HG03108 (cell line): ENCODE data around the gene CDHR2.

ENCODE experiments used
- ATAC-seq: cut with Tn5 transposase; IDR thresholded peaks from one replicate; pipeline ENCODE4 v1.9.1; 2021; ENCODE audit warnings: moderate library complexity; ENCODE audit not compliant: unreplicated experiment

Gene CDHR2

DNA sequence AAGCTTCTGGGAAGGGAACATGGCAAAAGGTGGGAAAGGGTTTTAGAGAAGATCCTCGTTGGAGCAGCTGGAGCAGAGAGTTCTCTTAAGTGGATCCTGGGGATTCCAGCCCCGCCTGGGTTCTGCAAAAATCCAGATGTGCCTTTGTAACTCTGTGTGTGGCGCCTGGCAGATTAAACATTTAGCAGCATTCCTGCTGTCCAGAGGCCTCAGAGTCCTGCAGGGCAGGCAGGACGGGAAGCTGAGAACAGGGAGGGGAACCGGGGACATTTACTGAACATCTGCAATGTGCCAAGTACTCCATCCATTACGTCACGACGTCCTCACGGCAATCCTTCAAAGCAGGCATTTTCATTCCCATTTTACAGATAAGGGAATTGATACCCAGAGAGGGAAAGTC lies 87.3 kb downstream of the CDHR2 start:
- ATAC-seq = no peak

DNA sequence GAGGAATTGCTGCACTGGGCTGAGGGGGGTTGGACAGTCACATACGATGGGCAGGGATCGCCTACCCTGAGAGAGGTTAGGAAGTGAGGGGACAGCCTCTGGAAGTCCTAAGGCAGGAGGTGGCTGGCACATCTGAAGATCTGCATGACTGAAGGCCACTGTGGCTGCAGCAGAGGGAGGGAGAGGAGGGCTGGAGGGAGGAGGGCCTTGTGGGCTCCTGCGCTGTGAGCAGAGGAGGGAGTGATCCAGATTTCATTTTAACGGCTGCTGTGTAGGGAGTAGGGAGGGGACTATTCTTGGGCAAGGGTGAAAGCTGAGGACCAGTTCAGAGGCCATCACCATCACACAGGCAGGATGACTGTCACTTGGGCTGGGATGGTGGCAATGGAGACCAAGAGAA lies 88.4 kb downstream of the CDHR2 start:
- no peak for ATAC-seq

DNA sequence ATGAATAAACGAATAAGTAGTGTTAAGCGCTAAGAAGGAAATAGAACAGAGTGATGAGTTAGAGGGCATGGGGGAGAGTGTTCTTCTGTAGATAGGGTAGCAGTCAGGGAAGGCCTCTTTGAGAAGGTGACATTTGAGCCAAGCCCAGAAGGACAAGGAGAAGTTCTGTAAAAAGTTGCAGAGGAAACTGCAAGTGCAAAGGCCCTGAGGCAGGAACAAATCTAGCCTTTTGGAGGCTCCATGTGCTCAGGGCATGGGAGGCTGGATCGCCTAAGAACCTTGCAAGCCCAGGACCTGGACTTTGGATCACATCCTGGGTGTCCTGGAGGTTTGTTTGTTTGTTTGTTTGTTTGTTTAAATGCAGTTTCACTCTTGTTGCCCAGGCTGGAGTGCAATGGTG lies 89.3 kb downstream of the CDHR2 start:
- ATAC-seq = no peak

DNA sequence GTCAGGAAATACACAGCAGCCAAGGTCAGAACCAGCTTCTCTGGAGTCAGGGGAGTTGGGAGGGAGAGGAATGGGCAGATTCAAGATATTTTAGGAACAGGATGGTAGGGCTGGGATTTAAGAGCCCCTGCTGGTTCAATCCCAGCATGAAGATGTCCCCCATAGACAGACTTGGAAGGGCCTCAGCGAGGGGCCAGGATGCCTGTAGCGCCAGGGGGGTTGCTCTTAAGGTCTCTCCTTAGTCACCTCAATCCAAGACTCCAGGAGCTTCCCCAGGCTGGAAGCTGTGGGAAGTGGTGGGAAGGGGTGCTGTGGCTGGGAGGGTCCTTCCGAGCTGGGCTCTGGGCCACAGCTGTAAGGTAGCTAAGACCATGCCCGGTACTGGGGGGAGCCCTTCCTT lies 90.1 kb downstream of the CDHR2 start:
- ATAC-seq = no peak

DNA sequence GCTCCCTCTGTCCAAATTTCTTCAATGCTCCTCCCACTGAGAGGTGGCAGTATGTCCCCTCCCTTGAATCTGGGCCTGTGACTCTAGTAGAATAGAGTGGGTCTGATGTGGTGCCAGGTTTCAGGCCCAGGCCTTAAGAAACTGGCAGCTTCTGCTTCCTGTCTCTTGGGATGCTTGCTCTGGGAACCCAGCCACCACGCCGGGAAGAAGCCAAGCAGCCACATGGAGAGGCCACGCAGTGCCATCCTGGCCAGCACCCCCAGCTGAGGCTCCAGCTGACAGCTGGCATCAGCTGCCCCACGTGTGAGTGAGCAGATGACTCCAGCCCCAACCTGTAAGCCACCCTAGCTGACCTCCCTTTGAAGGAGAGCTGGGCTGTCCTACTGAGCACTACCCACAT lies 90.8 kb downstream of the CDHR2 start:
- no peak for ATAC-seq

DNA sequence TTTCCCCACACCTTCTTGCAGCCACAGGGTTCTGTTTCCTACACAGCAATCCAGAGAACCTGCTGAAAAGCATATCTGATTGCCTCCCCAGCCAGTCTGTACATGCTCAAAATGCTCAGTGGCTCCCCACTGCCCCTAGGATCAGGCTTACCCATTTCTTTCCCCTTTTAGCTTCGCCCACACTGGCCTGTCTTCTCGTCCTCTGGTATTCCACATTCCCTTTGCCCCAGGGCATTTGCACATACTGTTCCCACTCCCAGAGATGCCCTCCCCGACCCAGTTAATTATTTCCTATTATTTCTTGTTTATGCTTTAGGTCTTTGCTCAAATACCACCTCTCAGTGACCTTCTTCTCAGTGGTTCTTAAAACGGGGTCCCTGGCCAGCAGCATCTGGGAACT lies 91.5 kb downstream of the CDHR2 start:
- ATAC-seq = no peak

DNA sequence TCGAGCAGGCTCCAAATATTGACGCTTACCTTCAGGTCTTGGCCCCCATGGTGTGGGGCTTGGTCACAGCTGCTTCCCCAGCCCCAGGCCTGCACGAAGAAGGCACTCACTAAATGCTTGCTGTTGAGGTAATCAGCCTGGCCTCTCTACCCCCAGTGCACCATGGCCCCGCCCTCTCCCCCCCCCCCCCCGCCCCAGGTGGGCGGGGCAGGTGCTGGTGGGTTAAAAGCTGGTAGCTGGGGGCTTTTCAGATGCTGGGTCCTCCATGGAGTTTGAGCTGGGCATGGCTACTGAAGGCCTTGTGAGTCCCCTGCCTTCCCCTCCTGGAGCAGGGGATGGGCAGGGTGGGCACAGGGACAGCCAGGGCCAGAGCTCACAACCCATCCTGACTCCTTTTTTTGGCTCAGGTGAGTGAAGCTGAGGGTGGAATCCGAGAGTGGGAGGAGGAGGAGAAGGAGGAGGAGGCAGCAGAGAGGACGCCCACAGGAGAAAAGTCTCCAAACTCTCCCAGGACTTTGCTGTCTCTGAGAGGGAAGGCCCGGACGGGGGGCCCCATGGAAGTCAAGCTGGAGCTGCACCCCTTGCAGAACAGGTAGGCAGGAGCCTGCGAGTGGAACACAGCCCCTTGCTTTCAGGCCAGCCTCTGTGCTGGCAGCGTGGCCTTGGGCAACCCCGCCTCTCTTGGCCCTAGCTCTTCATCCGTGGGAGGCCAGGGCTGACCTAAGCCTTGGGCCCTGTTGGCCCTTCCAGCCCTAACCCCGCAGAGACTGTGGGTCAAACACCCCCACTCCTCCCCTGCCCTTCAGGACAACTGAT lies 93.7 kb downstream of the CDHR2 start:
- ATAC-seq = no peak

DNA sequence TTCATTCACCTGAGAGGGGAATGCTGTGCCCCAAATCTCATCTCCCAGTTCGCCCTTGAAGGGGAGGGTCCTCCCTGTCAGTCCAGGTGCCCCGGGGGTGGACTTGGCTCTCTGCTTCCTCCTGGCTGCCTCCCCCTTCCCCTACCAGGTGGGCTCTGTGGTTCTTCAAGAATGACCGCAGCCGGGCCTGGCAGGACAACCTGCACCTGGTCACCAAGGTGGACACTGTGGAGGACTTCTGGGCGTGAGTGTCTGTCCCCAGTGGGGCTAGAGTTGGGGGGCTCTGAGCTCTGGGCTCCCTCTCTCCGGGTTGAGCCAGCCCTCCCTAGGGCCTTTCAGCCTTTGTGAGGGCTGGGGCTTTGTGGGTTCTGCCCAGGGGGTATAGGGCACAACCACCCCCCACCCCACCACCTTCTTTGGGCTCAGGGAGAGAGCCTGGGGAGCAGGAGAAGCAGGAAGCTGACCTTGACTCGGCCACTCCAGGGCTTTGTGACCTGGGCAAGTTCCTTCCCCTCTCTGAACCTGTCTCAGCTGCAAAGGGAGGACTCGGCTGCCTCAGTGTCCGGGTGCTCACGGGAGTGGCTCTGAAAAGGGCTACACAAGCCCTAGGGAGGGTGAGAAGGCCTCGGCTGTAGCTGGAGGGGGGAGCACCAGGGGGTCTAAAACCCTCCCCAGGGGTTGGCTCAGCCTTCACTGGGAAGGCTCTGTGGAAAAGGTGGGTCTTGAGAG lies 94.5 kb downstream of the CDHR2 start:
- no peak for ATAC-seq

DNA sequence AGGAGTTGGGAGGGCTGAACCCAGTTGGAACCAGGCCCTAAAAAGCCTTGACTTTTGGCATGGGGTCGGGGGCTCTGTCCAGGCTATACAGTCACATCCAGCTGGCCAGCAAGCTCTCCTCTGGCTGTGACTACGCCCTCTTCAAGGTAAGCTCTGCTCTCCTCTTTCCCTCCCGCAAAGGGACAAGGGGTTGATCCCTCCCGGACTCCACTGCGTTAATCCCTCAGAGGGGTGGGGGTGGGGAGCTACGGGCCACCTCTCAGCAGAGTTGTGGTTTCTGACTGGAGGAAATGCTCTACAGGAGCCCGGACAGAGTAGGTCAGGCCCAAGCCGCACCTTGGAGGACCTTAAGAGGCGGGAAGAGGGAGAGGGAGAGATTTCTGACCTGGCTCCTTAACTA lies 95.2 kb downstream of the CDHR2 start:
- ATAC-seq = no peak

DNA sequence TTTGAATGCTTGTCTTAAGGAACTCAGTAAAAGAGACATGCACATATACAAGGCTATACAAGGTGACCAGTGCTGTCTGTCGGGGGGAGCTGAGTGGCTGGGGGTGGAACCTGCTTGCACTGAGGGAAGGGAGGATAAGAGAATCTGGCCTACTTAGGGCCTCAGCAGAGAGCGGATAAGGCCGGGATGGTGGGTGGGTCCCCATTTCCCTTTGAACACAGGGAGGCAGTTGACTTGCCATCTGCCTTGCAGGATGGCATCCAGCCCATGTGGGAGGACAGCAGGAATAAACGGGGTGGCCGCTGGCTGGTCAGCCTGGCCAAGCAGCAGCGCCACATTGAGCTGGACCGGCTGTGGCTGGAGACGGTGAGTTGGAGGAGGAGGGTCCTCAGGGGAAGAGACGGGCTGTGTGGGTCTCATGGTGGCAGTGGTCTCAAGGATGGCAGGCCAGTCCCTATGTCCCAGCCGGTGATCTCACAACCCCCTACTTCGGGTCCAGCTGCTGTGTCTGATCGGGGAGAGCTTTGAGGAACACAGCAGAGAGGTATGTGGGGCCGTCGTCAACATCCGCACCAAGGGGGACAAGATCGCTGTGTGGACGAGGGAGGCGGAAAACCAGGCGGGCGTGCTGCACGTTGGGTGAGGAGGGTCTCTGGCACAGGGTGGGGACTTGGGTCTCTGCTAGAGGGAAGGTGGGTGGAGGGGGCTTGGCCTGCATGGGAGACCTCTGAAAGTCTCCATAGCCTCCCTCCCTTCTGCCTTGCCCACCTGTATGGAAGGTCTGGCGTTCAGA lies 95.9 kb downstream of the CDHR2 start:
- ATAC-seq = no peak
